Naive thymus-derived CD4-positive, alpha-beta T cell (primary cell): ENCODE data around the gene PSTPIP1. TPM values are rescaled to one million over a fixed set of nuclear protein-coding genes. Genes with fewer than 3 reads are reported as not detected.
A peak's percentile ranks its signal among the peaks of the same experiment; 100 is the strongest.

Source experiments
- ATAC-seq: fragments of 150-1000 bp; cut with Tn5 transposase; 2 replicates; pipeline ENCODE4 v1.10.0; 2021; ENCODE audit warnings: mild to moderate bottlenecking, moderate library complexity
- CTCF ChIA-PET: fragments of 350-600 bp; sonication (Branson Sonifier 250); formaldehyde crosslinking; loops from one replicate; lab custom pipeline; 2021; ENCODE audit warnings: antibody characterized with exemption; lab: Charles Lee
- POLR2A ChIA-PET: fragments of 350-600 bp; sonication (Branson Sonifier 250); formaldehyde crosslinking; loops from one replicate; lab custom pipeline; 2021; ENCODE audit warnings: antibody characterized with exemption, inconsistent platforms; lab: Charles Lee
- DNase-seq, 9 donors: peaks; one replicate each; pipeline versions ENCODE4 v3.0.0 to v3.0.0-alpha.2; 2020 to 2022; ENCODE audit warnings: mixed read lengths in 1 of 9
- H3K27ac ChIP-seq: one replicate; pipeline ENCODE4 v1.7.0; 2013; ENCODE audit warnings: mild to moderate bottlenecking, low read depth, low read length, moderate library complexity
- H3K27me3 ChIP-seq, 2 donors: one replicate each; pipeline ENCODE4 v1.7.0; 2013; ENCODE audit warnings: low read length in 2 of 2, mild to moderate bottlenecking in 2 of 2, moderate library complexity in 2 of 2; ENCODE audit not compliant: control insufficient read depth in 2 of 2, insufficient read depth in 2 of 2
- H3K36me3 ChIP-seq, 3 experiments: 1 replicate in 2 of 3; 2 replicates in 1 of 3; pipeline ENCODE4 v1.7.0; 2013; ENCODE audit warnings: low read length in 3 of 3, mild to moderate bottlenecking in 3 of 3, moderate library complexity in 1 of 3; ENCODE audit not compliant: insufficient read depth in 3 of 3, control insufficient read depth in 2 of 3
- H3K4me1 ChIP-seq, 2 donors: one replicate each; pipeline ENCODE4 v1.7.0; 2013; ENCODE audit warnings: low read length in 2 of 2, mild to moderate bottlenecking in 2 of 2, moderate library complexity in 1 of 2; ENCODE audit not compliant: control insufficient read depth in 2 of 2, insufficient read depth in 2 of 2
- H3K4me3 ChIP-seq: 2 replicates; pipeline ENCODE4 v1.7.0; 2013; ENCODE audit warnings: mild to moderate bottlenecking, low read length
- H3K9me3 ChIP-seq, 3 experiments: 1 replicate in 2 of 3; 2 replicates in 1 of 3; pipeline ENCODE4 v1.7.0; 2013; ENCODE audit warnings: low read length in 3 of 3; ENCODE audit not compliant: control insufficient read depth in 2 of 3
- H3K27ac Mint-ChIP-seq, 9 donors: one replicate each; pipeline ENCODE4 v1.8.0; 2020 to 2022; ENCODE audit warnings: mixed read lengths in 9 of 9, mild to moderate bottlenecking in 8 of 9, moderate library complexity in 5 of 9, inconsistent platforms in 2 of 9
- H3K27me3 Mint-ChIP-seq, 5 donors: one replicate each; pipeline ENCODE4 v1.8.0; 2021 to 2022; ENCODE audit warnings: mixed read lengths in 5 of 5, mild to moderate bottlenecking in 1 of 5
- H3K36me3 Mint-ChIP-seq, 5 donors: one replicate each; pipeline ENCODE4 v1.8.0; 2020 to 2022; ENCODE audit warnings: mixed read lengths in 5 of 5, mild to moderate bottlenecking in 3 of 5, inconsistent platforms in 1 of 5
- H3K4me1 Mint-ChIP-seq, 7 donors: one replicate each; pipeline ENCODE4 v1.8.0; 2020 to 2022; ENCODE audit warnings: mixed read lengths in 7 of 7, mild to moderate bottlenecking in 3 of 7, inconsistent platforms in 1 of 7
- H3K4me3 Mint-ChIP-seq, 10 donors: one replicate each; pipeline ENCODE4 v1.8.0; 2020 to 2022; ENCODE audit warnings: mild to moderate bottlenecking in 10 of 10, mixed read lengths in 10 of 10, moderate library complexity in 6 of 10, inconsistent platforms in 2 of 10
- H3K9me3 Mint-ChIP-seq, 11 donors: one replicate each; pipeline ENCODE4 v1.8.0; 2020 to 2022; ENCODE audit warnings: mixed read lengths in 11 of 11, mild to moderate bottlenecking in 4 of 11, inconsistent platforms in 1 of 11, moderate library complexity in 1 of 11
- intact Hi-C, 2 donors: fragments of 100-400 bp; cut with micrococcal nuclease; formaldehyde crosslinking; loops; one replicate each; pipeline ENCODE4 v1.15.1; 2023
- polyA plus RNA-seq, 2 donors: library from polyadenylated mRNA; unstranded; fragments of 300-500 nt; fragmentation: Illumina TruSeq; gene quantifications; one replicate each; pipeline ENCODE4 v1.2.3, GENCODE V29; 2021
- total RNA-seq, 6 experiments: library from RNA in 5 of 6; stranded (reverse) in 5 of 6; gene quantifications; 1 replicate in 5 of 6; 2 replicates in 1 of 6; pipeline ENCODE4 v1.2.3 and lab custom pipeline; 2021 to 2026

PSTPIP1 gene
- total and polyA plus RNA-seq, 7 experiments from 2014 or later = 29.1 to 182 (median 145) TPM

DNA sequence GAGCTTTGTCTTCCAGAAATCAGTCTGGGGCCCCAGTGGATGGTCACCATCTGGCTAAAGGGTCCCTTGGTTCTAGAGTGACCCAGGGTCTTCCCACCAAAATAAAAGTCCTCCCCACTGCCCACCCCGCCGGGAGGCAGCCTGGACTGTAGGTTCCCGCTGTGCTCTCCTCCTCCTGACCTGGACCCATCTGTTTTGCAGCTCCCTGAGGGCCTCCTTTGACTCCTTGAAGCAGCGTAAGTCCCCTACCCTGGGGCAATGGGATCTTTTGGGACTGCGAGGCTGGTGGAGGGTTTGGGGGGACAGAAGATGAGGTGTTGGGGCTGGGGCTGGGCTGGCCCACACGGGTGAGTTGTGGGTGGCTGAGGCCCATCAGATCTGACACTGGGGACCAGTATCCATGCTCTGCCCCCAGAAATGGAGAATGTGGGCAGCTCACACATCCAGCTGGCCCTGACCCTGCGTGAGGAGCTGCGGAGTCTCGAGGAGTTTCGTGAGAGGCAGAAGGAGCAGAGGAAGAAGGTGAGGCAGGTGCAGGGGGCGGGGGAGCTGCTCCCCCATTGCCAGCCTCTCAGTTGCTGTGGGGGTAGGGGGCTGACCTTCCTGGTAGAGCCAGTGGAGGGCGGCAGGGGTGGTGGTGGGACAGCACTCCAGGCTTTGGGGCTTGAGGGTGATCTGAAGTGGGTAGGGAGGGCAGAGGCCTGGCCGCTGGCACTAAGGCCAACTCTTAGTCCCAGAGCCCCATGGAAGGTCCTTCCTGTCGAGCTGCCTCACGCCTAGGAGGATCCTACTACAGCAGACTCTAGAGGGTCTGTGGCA is 30.4 kb downstream of the PSTPIP1 start:
- Histone ChIP-seq H3K36me3 (peaks cover 4 to 73% (median 17%) of the 10 kb centered on the region in 3 experiments), H3K27me3 (no peaks in the 10 kb centered on the region), H3K4me3 (no peak overlapping the region), H3K4me1 (peaks cover 26 to 43% of the 10 kb centered on the region in 2 donors), H3K27ac (peak overlapping the region; percentile 20), H3K9me3 (no peaks in the 10 kb centered on the region)
- CTCF ChIA-PET = interaction anchor here (0.8 to 1.5 kb wide), 5 partner anchors 10 to 91 kb away, joined by 4 read pairs; no protein-coding TSS in a partner anchor
- POLR2A ChIA-PET = interaction anchor here (5.0 kb wide), 1 partner anchor 28 kb away, joined by 81 read pairs; the partner anchor contains the start of gene PSTPIP1
- intact Hi-C loops = no loop called here
- peaks cover 0 to 35% (median 5%) of the 10 kb centered on the region in 5 donors for H3K36me3 Mint-ChIP-seq
- H3K4me3 Mint-ChIP-seq = no peak overlapping the region
- ATAC-seq (no peak), DNase-seq (peak in 1 of 9 donors; percentile 5)
- H3K9me3 Mint-ChIP-seq = no peaks in the 10 kb centered on the region
- peaks cover 30 to 55% (median 36%) of the 10 kb centered on the region in 7 donors for H3K4me1 Mint-ChIP-seq
- H3K27ac Mint-ChIP-seq = peak overlapping the region in 7 of 9 donors; percentile 14 to 72 (median 36)
- no peaks in the 10 kb centered on the region for H3K27me3 Mint-ChIP-seq

DNA sequence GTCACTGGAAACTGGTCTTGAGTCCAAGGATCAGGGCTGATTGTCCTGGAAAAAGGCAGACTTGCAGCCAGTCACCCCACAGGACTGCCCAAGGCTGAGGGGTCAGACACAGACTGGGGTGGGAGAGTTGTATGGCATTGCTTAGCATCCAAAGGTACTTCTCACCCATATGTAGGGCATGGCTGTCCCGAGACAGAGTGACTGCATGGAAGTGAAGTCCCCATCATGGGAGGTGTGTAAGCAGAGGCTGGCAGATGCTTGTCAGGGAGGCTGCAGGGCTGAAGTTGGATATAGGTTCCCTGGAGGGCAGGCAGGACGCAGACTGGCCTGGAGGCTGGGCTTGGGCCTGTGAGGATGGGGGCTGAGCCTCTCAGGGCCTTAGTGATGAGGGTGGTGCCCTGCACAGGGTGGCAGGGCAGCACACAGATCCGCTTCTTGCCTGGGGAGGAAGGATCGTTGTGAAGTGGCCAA is 31.1 kb downstream of the PSTPIP1 start:
- H3K36me3 Mint-ChIP-seq = peaks cover 0 to 32% (median 5%) of the 10 kb centered on the region in 5 donors
- POLR2A ChIA-PET = interaction anchor here (0.9 to 5.0 kb wide), 2 partner anchors 29 to 31 kb away, joined by 3 to 81 read pairs; partner anchors contain the start of gene PSTPIP1
- CTCF ChIA-PET = interaction anchor here (0.9 kb wide), 1 partner anchor 86 kb away, joined by 4 read pairs; no protein-coding TSS in a partner anchor

GRCh38 chr15:77026501-77027110 is 31.7 kb downstream of the PSTPIP1 start:
- DNase-seq (peak in 2 of 9 donors; percentile 2 to 20), ATAC-seq (no peak)
- H3K4me1 Mint-ChIP-seq = peaks cover 19 to 43% (median 24%) of the 10 kb centered on the region in 7 donors
- H3K4me3 Mint-ChIP-seq = no peak overlapping the region
- Histone ChIP-seq H3K4me3 (no peak overlapping the region), H3K36me3 (peaks cover 4 to 83% (median 17%) of the 10 kb centered on the region in 3 experiments), H3K4me1 (peaks cover 13 to 30% of the 10 kb centered on the region in 2 donors), H3K27me3 (no peaks in the 10 kb centered on the region), H3K27ac (peak overlapping the region; percentile 20), H3K9me3 (no peaks in the 10 kb centered on the region)
- POLR2A ChIA-PET = interaction anchor here (0.9 kb wide), 1 partner anchor 32 kb away, joined by 3 read pairs; the partner anchor contains the start of gene PSTPIP1
- H3K27me3 Mint-ChIP-seq = no peaks in the 10 kb centered on the region
- H3K27ac Mint-ChIP-seq = peak overlapping the region in 5 of 9 donors; percentile 25 to 75 (median 68)
- intact Hi-C loops = no loop called here
- H3K9me3 Mint-ChIP-seq = no peaks in the 10 kb centered on the region
- H3K36me3 Mint-ChIP-seq = peaks cover 0 to 36% (median 5%) of the 10 kb centered on the region in 5 donors
- CTCF ChIA-PET = no interaction called here

More for the DNA sequence above, 31.1 kb downstream of the PSTPIP1 start:
- no peak overlapping the region for H3K4me3 Mint-ChIP-seq
- H3K9me3 Mint-ChIP-seq = no peaks in the 10 kb centered on the region
- H3K27me3 Mint-ChIP-seq = no peaks in the 10 kb centered on the region
- peak overlapping the region; percentile 20 for H3K27ac ChIP-seq
- no peaks in the 10 kb centered on the region for H3K27me3 ChIP-seq
- H3K36me3 ChIP-seq = peaks cover 4 to 77% (median 17%) of the 10 kb centered on the region in 3 experiments
- peaks cover 19 to 36% of the 10 kb centered on the region in 2 donors for H3K4me1 ChIP-seq
- H3K4me1 Mint-ChIP-seq = peaks cover 25 to 49% (median 31%) of the 10 kb centered on the region in 7 donors
- no peak overlapping the region for H3K4me3 ChIP-seq
- no peaks in the 10 kb centered on the region for H3K9me3 ChIP-seq
- peak overlapping the region in 7 of 9 donors; percentile 30 to 72 (median 65) for H3K27ac Mint-ChIP-seq
- ATAC-seq (no peak), DNase-seq (peak in 2 of 9 donors; percentile 5 to 16)
- intact Hi-C loops = no loop called here

DNA sequence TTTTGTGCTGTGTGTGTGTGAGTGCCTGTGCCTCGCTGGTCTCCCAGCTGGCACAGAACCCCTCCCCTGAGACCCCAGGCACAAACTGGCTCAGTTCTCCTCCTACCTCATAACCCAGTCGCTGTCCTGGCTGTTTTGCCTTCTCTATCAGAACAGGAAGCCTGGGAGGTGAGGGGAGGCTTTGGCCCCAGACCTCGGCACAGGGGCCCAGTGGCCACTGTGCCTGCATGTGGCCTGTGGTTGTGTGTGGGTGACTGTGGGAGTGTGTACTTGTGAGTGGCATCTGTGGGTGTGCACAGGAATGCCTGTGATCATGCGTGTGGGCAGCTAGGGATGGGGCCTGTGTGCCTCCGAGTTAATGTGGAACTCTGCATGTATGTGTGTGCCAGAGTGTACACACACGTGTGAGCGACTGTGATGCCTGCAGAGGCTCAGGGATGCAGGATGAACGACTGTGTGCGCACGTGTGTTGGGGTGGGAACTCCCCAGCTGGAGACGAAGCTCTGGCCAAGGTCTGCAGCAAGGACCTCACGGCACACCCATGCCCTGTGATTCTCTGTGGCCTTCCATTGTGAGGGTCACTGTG is 32.3 kb downstream of the PSTPIP1 start:
- Histone ChIP-seq H3K9me3 (no peaks in the 10 kb centered on the region), H3K27me3 (no peaks in the 10 kb centered on the region), H3K4me3 (no peak overlapping the region), H3K36me3 (peaks cover 4 to 89% (median 17%) of the 10 kb centered on the region in 3 experiments), H3K4me1 (peaks cover 7 to 24% of the 10 kb centered on the region in 2 donors), H3K27ac (no peak overlapping the region)
- no peak overlapping the region for H3K4me3 Mint-ChIP-seq
- DNase-seq (peak in 1 of 9 donors; percentile 18), ATAC-seq (no peak)
- H3K27ac Mint-ChIP-seq = peak overlapping the region in 5 of 9 donors; percentile 25 to 75 (median 38)
- ChIA-PET POLR2A (no interaction called here), CTCF (no interaction called here)
- peaks cover 13 to 37% (median 21%) of the 10 kb centered on the region in 7 donors for H3K4me1 Mint-ChIP-seq
- H3K9me3 Mint-ChIP-seq = no peaks in the 10 kb centered on the region
- no peaks in the 10 kb centered on the region for H3K27me3 Mint-ChIP-seq
- intact Hi-C loops = no loop called here
- peaks cover 0 to 40% (median 2%) of the 10 kb centered on the region in 5 donors for H3K36me3 Mint-ChIP-seq

GRCh38 chr15:77027697-77028450 is 32.9 kb downstream of the PSTPIP1 start:
- H3K27me3 Mint-ChIP-seq = no peaks in the 10 kb centered on the region
- Histone ChIP-seq H3K4me3 (no peak overlapping the region), H3K9me3 (no peaks in the 10 kb centered on the region), H3K4me1 (peaks cover under 1 to 17% of the 10 kb centered on the region in 2 donors), H3K27me3 (no peaks in the 10 kb centered on the region), H3K36me3 (peaks cover 4 to 92% (median 17%) of the 10 kb centered on the region in 3 experiments), H3K27ac (no peak overlapping the region)
- peaks cover 7 to 30% (median 14%) of the 10 kb centered on the region in 7 donors for H3K4me1 Mint-ChIP-seq
- H3K4me3 Mint-ChIP-seq = no peak overlapping the region
- POLR2A ChIA-PET = no interaction called here
- intact Hi-C loops = no loop called here
- peak overlapping the region in 2 of 9 donors; percentile 62 to 72 for H3K27ac Mint-ChIP-seq
- CTCF ChIA-PET = no interaction called here
- DNase-seq (peak in 1 of 9 donors; percentile 14), ATAC-seq (no peak)
- peaks cover 0 to 40% (median 0%) of the 10 kb centered on the region in 5 donors for H3K36me3 Mint-ChIP-seq
- no peaks in the 10 kb centered on the region for H3K9me3 Mint-ChIP-seq
